HK-2 (cell line): ENCODE measurements around the gene SEC23A.
"Not testable (repeated sequence)": the region's sequence is repeated elsewhere in the genome, so short reads cannot be mapped to it uniquely, and the experiment has no call there.

Experiments used
- DNase-seq: peaks from one replicate; pipeline ENCODE4 v3.0.0-alpha.2; 2018; ENCODE audit not compliant: unreplicated experiment

Gene SEC23A

GRCh38 chr14:39030209-39030608 is 72.8 kb downstream of the SEC23A start:
- DNase-seq, result no peak

GRCh38 chr14:39029789-39030188 is 73.2 kb downstream of the SEC23A start:
- no peak for DNase-seq

GRCh38 chr14:39028620-39029019 is 74.4 kb downstream of the SEC23A start:
- no peak for DNase-seq

- DNase-seq, result no peak
Measured at GRCh38 chr14:39025810-39026627, 77.0 kb downstream of the SEC23A start.

- no peak for DNase-seq
Measured at GRCh38 chr14:39025250-39025809, 77.7 kb downstream of the SEC23A start.

GRCh38 chr14:39023939-39024871 is 78.8 kb downstream of the SEC23A start:
- DNase-seq, result no peak

- not testable (repeated sequence) for DNase-seq
Measured at GRCh38 chr14:39017096-39018016, 85.7 kb downstream of the SEC23A start.

GRCh38 chr14:39016733-39017095 is 86.3 kb downstream of the SEC23A start:
- DNase-seq, result no peak

- DNase-seq, result no peak
Measured at GRCh38 chr14:39015964-39016577, 87.0 kb downstream of the SEC23A start.

- no peak for DNase-seq
Measured at GRCh38 chr14:39015360-39015961, 87.6 kb downstream of the SEC23A start.

- no peak for DNase-seq
Measured at GRCh38 chr14:39014460-39014859, 88.6 kb downstream of the SEC23A start.

- DNase-seq, result not testable (repeated sequence)
Measured at GRCh38 chr14:39008965-39009364, 94.1 kb downstream of the SEC23A start.

- DNase-seq, result no peak
Measured at GRCh38 chr14:39006721-39007410, 96.2 kb downstream of the SEC23A start.

- DNase-seq, result no peak
Measured at GRCh38 chr14:39005044-39005880, 97.8 kb downstream of the SEC23A start.

- DNase-seq, result no peak
Measured at GRCh38 chr14:38999949-39000348, 103.1 kb downstream of the SEC23A start.

GRCh38 chr14:38994731-38995130 is 108.3 kb downstream of the SEC23A start:
- DNase-seq, result no peak

GRCh38 chr14:38993981-38994380 is 109.1 kb downstream of the SEC23A start:
- DNase-seq, result no peak

- no peak for DNase-seq
Measured at GRCh38 chr14:38992067-38992844, 110.8 kb downstream of the SEC23A start.
